HepG2 (cell line): ENCODE data around the gene CAPN14. TPM values are rescaled to one million over a fixed set of nuclear protein-coding genes. Genes with fewer than 3 reads are reported as not detected.

Source experiments
- ATAC-seq: fragments of 200-7000 bp; cut with Tn5 transposase; 3 replicates; pipeline ENCODE4 v1.9.1; 2020; ENCODE audit warnings: mild to moderate bottlenecking, moderate library complexity
- BruUV-seq: library from RNA; stranded (reverse); fragments of 400-500 nt; replicated peaks from 2 replicates; lab custom pipeline; 2021; lab: Mats Ljungman, UMichigan
- CTCF ChIA-PET: fragments of 300-600 bp; formaldehyde crosslinking; extraction: SDS; loops from one replicate; lab custom pipeline; 2021; ENCODE audit warnings: low total read pairs, inconsistent platforms, low intra/inter-chr PET ratio; lab: Yijun Ruan, JAX
- POLR2A ChIA-PET: fragments of 350-600 bp; sonication (Branson Sonifier 250); formaldehyde crosslinking; loops from one replicate; lab custom pipeline; 2020; ENCODE audit warnings: antibody characterized with exemption, inconsistent platforms; lab: Yijun Ruan, JAX
- DNase-seq: peaks from one replicate; pipeline ENCODE4 v3.0.0-alpha.2; 2015; ENCODE audit warnings: low spot score
- FAIRE-seq: peaks from 3 replicates; lab custom pipeline; 2011; peaks lifted over from hg19 to GRCh38; lab: Jason Lieb, UNC
- H2AFZ ChIP-seq: one replicate; pipeline ENCODE4 v1.6.1; 2011; ENCODE audit warnings: low read length, inconsistent platforms
- H3K27ac ChIP-seq: fragments of 300-600 bp; 3 replicates; pipeline ENCODE4 v1.8.0; 2011; ENCODE audit warnings: mixed run types, mild to moderate bottlenecking, mixed read lengths, low read length, inconsistent platforms; ENCODE audit not compliant: insufficient read depth; ENCODE audit errors: extremely low read length
- H3K27me3 ChIP-seq, 2 experiments: fragments of 200-600 bp in 1 of 2; 2 replicates in 1 of 2; 3 replicates in 1 of 2; pipeline versions ENCODE4 v1.6.0 to v1.8.0; 2011; ENCODE audit warnings: low read length in 2 of 2, mild to moderate bottlenecking in 2 of 2, moderate library complexity in 2 of 2, inconsistent platforms in 1 of 2; ENCODE audit not compliant: insufficient read depth in 2 of 2, control insufficient read depth in 1 of 2
- H3K36me3 ChIP-seq, 2 experiments: fragments of 200-600 bp in 1 of 2; replicated peaks in 1 of 2; 2 replicates in 1 of 2; 3 replicates in 1 of 2; pipeline versions ENCODE4 v1.5.1 to v1.8.0; 2011; ENCODE audit warnings: low read length in 2 of 2, inconsistent platforms in 1 of 2; ENCODE audit not compliant: insufficient read depth in 2 of 2, control insufficient read depth in 1 of 2
- H3K4me1 ChIP-seq: 2 replicates; pipeline ENCODE4 v1.5.1; 2012; ENCODE audit warnings: low read length, inconsistent platforms; ENCODE audit not compliant: insufficient read depth
- H3K4me2 ChIP-seq: 2 replicates; pipeline ENCODE4 v1.6.0; 2011; ENCODE audit warnings: low read depth, low read length, inconsistent platforms
- H3K4me3 ChIP-seq, 3 experiments: fragments of 200-600 bp in 1 of 3; sonication (generic), shearing (Covaris generic) in 1 of 3; replicated peaks in 1 of 3; 2 replicates each; pipeline ENCODE4 v1.5.1; 2011 to 2016; ENCODE audit warnings: low read length in 3 of 3, inconsistent platforms in 2 of 3, low read depth in 2 of 3, mild to moderate bottlenecking in 2 of 3, control low read depth in 1 of 3, mixed read lengths in 1 of 3; ENCODE audit not compliant: insufficient read depth in 1 of 3
- H3K79me2 ChIP-seq: one replicate; pipeline ENCODE4 v1.6.1; 2011; ENCODE audit warnings: low read length, inconsistent platforms; ENCODE audit not compliant: insufficient read depth
- H3K9ac ChIP-seq: 2 replicates; pipeline ENCODE4 v1.6.0; 2011; ENCODE audit warnings: mild to moderate bottlenecking, low read depth, low read length, inconsistent platforms; ENCODE audit not compliant: insufficient read depth
- H3K9me3 ChIP-seq: 2 replicates; pipeline ENCODE4 v1.5.1; 2012; ENCODE audit warnings: mild to moderate bottlenecking, low read length
- H4K20me1 ChIP-seq: 2 replicates; pipeline ENCODE4 v1.6.0; 2011; ENCODE audit warnings: inconsistent platforms, mild to moderate bottlenecking, low read length, moderate library complexity; ENCODE audit not compliant: insufficient read depth
- ARNT2 ChIP-seq: sonication (generic); formaldehyde crosslinking; IDR thresholded peaks from 2 replicates; pipeline ENCODE4 v1.8.0; 2022; ENCODE audit warnings: mild to moderate bottlenecking, low read depth, missing genetic modification reagents, moderate library complexity
- CAMTA2 ChIP-seq: sonication (generic); formaldehyde crosslinking; IDR thresholded peaks from 2 replicates; pipeline ENCODE4 v1.4.0; 2020; ENCODE audit warnings: mild to moderate bottlenecking, missing genetic modification reagents, borderline replicate concordance
- ETV6 ChIP-seq: sonication (generic); formaldehyde crosslinking; conservative IDR thresholded peaks from 2 replicates; pipeline ENCODE4 v1.4.0; 2020; ENCODE audit warnings: missing genetic modification reagents
- MED13 ChIP-seq: sonication (generic); formaldehyde crosslinking; IDR thresholded peaks from 2 replicates; pipeline ENCODE4 v1.5.0; 2020; ENCODE audit warnings: missing genetic modification reagents
- MIER2 ChIP-seq: IDR thresholded peaks from 2 replicates; pipeline ENCODE4 v1.6.1; 2016; ENCODE audit warnings: missing biosample characterization, missing genetic modification reagents
- POLR2AphosphoS5 ChIP-seq: IDR thresholded peaks from 2 replicates; pipeline ENCODE4 v1.6.1; 2012; ENCODE audit warnings: low read depth, low read length
- ZNF225 ChIP-seq: sonication (generic); formaldehyde crosslinking; IDR thresholded peaks from 2 replicates; pipeline ENCODE4 v1.4.0; 2020; ENCODE audit warnings: mild to moderate bottlenecking, missing genetic modification reagents
- ZNF235 ChIP-seq: sonication (generic); formaldehyde crosslinking; IDR thresholded peaks from 2 replicates; pipeline ENCODE4 v1.8.1; 2023; ENCODE audit warnings: mild to moderate bottlenecking, missing genetic modification reagents, borderline replicate concordance
- ZNF572 ChIP-seq: sonication (generic); formaldehyde crosslinking; IDR thresholded peaks from 2 replicates; pipeline ENCODE4 v1.5.1; 2020; ENCODE audit warnings: mild to moderate bottlenecking, missing genetic modification reagents
- WGBS: methylation state at CpG from one replicate; pipeline ENCODE4 v1.1.6; 2017; ENCODE audit warnings: low lambda C conversion rate; 5-methylcytosine and 5-hydroxymethylcytosine counted together
- in situ Hi-C: cut with HindIII; loops from 2 replicates; pipeline ENCODE4 v1.10.0; 2017; ENCODE audit warnings: low pct_unique_long_range_greater_than_20kb; ENCODE audit not compliant: extremely low pct_ligation_motif_present
- intact Hi-C: fragments of 100-400 bp; cut with micrococcal nuclease; formaldehyde crosslinking; loops from one replicate; pipeline ENCODE4 v1.10.0; 2022; ENCODE audit not compliant: unreplicated experiment
- polyA plus RNA-seq, 8 experiments: library from polyadenylated mRNA; depleted of rRNA in 3 of 8; stranded (reverse) in 7 of 8; unstranded in 1 of 8; fragments of >200 nt; fragmentation: Illumina TruSeq in 4 of 8; extraction: Trizol in 4 of 8; gene quantifications; 2 replicates each; pipeline versions ENCODE4 v1.2.1 to v1.2.3, GENCODE V29; 2011 to 2016; ENCODE audit warnings: low read depth in 4 of 8, missing spikeins in 1 of 8, mixed read lengths in 1 of 8; ENCODE audit not compliant: insufficient read depth in 1 of 8
- total RNA-seq, 5 experiments: library from RNA; depleted of rRNA; stranded (reverse); fragments of >200 nt; fragmentation: Illumina TruSeq; extraction: Trizol; gene quantifications; 2 replicates each; pipeline ENCODE4 v1.2.3, GENCODE V29; 2016; ENCODE audit warnings: low read depth in 1 of 5
- TF ChIP-seq, protein P1 (sequence below): sonication (generic); formaldehyde crosslinking; IDR thresholded peaks from 2 replicates; pipeline ENCODE4 v1.4.0; 2020; ENCODE audit warnings: mild to moderate bottlenecking, missing genetic modification reagents
- TF ChIP-seq, protein P2 (sequence below): sonication (generic); formaldehyde crosslinking; IDR thresholded peaks from 2 replicates; pipeline ENCODE4 v1.4.0; 2020; ENCODE audit warnings: mild to moderate bottlenecking, missing genetic modification reagents
- TF ChIP-seq, protein P3 (sequence below): IDR thresholded peaks from 2 replicates; pipeline ENCODE4 v1.6.1; 2016; ENCODE audit warnings: low read depth, missing genetic modification reagents, missing compliant biosample characterization

Gene CAPN14
- total and polyA plus RNA-seq, 2 of the 13 experiments (the other 11 are each of a cell fraction or from before 2014, with no cell fraction given), result not detected

DNA sequence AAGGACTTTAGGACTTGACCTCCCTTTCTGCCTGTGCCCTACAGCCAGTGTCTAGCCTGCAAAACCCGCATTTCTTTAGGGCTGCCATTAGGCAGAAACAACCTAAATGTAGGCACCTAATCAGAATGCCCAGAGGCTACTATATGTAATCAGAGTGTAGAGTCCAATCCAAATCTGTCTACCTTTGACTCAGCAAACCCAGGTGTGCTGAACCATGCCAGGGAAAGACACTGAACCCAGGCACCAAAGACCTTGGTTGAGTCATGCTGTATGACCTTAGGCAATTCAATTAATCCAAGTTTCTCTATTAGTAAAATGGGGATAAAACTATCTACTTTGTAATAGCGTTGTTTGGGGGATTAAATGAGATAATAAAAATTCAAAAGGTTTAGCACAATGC is 20.7 kb downstream of the CAPN14 start:
- in situ Hi-C loops (no loop called here), intact Hi-C loops (no loop called here)
- no TSS peak for BruUV-seq
- peaks cover 3 to 32% of the 10 kb centered on the region in 2 experiments; a peak in 4 of 5 replicates for H3K27me3 ChIP-seq
- no peak for FAIRE-seq
- H3K4me1 ChIP-seq, result no peaks in the 10 kb centered on the region
- ChIA-PET POLR2A (no interaction called here), CTCF (no interaction called here)
- no peak overlapping the region for H3K4me3 ChIP-seq
- no peak for ATAC-seq
- WGBS, result 18% methylated on average over 2 of the region's 2 CpGs
- no peaks in the 10 kb centered on the region for H3K9me3 ChIP-seq
- TF ChIP-seq ETV6 (no peak), ARNT2 (CRISPR knock-in tag) (no peak), POLR2AphosphoS5 (no peak), ZNF572 (CRISPR knock-in tag) (no peak), MIER2 (CRISPR knock-in tag) (no peak), ZNF225 (CRISPR knock-in tag) (no peak), MED13 (no peak), ZNF235 (no peak), CAMTA2 (no peak)
- TF ChIP-seq, protein P1, sequence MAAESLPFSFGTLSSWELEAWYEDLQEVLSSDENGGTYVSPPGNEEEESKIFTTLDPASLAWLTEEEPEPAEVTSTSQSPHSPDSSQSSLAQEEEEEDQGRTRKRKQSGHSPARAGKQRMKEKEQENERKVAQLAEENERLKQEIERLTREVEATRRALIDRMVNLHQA (CRISPR knock-in tag), result no peak
- TF ChIP-seq, protein P2, sequence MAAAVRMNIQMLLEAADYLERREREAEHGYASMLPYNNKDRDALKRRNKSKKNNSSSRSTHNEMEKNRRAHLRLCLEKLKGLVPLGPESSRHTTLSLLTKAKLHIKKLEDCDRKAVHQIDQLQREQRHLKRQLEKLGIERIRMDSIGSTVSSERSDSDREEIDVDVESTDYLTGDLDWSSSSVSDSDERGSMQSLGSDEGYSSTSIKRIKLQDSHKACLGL (CRISPR knock-in tag), result no peak
- TF ChIP-seq, protein P3, sequence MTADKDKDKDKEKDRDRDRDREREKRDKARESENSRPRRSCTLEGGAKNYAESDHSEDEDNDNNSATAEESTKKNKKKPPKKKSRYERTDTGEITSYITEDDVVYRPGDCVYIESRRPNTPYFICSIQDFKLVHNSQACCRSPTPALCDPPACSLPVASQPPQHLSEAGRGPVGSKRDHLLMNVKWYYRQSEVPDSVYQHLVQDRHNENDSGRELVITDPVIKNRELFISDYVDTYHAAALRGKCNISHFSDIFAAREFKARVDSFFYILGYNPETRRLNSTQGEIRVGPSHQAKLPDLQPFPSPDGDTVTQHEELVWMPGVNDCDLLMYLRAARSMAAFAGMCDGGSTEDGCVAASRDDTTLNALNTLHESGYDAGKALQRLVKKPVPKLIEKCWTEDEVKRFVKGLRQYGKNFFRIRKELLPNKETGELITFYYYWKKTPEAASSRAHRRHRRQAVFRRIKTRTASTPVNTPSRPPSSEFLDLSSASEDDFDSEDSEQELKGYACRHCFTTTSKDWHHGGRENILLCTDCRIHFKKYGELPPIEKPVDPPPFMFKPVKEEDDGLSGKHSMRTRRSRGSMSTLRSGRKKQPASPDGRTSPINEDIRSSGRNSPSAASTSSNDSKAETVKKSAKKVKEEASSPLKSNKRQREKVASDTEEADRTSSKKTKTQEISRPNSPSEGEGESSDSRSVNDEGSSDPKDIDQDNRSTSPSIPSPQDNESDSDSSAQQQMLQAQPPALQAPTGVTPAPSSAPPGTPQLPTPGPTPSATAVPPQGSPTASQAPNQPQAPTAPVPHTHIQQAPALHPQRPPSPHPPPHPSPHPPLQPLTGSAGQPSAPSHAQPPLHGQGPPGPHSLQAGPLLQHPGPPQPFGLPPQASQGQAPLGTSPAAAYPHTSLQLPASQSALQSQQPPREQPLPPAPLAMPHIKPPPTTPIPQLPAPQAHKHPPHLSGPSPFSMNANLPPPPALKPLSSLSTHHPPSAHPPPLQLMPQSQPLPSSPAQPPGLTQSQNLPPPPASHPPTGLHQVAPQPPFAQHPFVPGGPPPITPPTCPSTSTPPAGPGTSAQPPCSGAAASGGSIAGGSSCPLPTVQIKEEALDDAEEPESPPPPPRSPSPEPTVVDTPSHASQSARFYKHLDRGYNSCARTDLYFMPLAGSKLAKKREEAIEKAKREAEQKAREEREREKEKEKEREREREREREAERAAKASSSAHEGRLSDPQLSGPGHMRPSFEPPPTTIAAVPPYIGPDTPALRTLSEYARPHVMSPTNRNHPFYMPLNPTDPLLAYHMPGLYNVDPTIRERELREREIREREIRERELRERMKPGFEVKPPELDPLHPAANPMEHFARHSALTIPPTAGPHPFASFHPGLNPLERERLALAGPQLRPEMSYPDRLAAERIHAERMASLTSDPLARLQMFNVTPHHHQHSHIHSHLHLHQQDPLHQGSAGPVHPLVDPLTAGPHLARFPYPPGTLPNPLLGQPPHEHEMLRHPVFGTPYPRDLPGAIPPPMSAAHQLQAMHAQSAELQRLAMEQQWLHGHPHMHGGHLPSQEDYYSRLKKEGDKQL, result no peak
- no peak overlapping the region for H3K4me2 ChIP-seq
- no peaks in the 10 kb centered on the region for H4K20me1 ChIP-seq
- no peak for DNase-seq
- no peak overlapping the region for H3K27ac ChIP-seq
- H3K79me2 ChIP-seq, result no peaks in the 10 kb centered on the region
- no peak overlapping the region for H2AFZ ChIP-seq
- no peak overlapping the region for H3K9ac ChIP-seq
- H3K36me3 ChIP-seq, result no peaks in the 10 kb centered on the region; a peak in 1 of 5 replicates
